Body of pancreas (tissue), 4 donors: ENCODE measurements around the gene ZNF839. TPM values are rescaled to one million over a fixed set of nuclear protein-coding genes. Genes with fewer than 3 reads are reported as not detected.
"Not testable (repeated sequence)": the region's sequence is repeated elsewhere in the genome, so short reads cannot be mapped to it uniquely, and the experiment has no call there.

Experiments
- ATAC-seq: fragments of 150-250 bp; one replicate; pipeline ENCODE4 v1.9.1; 2016
- DNase-seq, 4 donors: peaks; one replicate each; pipeline ENCODE4 v3.0.0-alpha.2; 2019
- H3K27ac ChIP-seq, 4 donors: fragments of 200-600 bp; sonication (generic); 1 replicate in 3 of 4; 2 replicates in 1 of 4; pipeline versions ENCODE4 v1.5.1 to v1.6.1; 2016 to 2019; ENCODE audit warnings: mild to moderate bottlenecking in 1 of 4, mixed read lengths in 1 of 4, moderate library complexity in 1 of 4
- H3K27me3 ChIP-seq, 2 donors: fragments of 200-600 bp; sonication (generic); one replicate each; pipeline ENCODE4 v1.6.0; 2016; ENCODE audit warnings: mild to moderate bottlenecking in 1 of 2
- H3K36me3 ChIP-seq, 2 donors: fragments of 200-600 bp; sonication (generic); replicated peaks in 1 of 2; 2 replicates each; pipeline ENCODE4 v1.5.1; 2016; ENCODE audit warnings: low read depth in 2 of 2; ENCODE audit not compliant: insufficient read depth in 1 of 2
- H3K4me1 ChIP-seq: fragments of 200-600 bp; sonication (generic); one replicate; pipeline ENCODE4 v1.6.0; 2016
- H3K4me3 ChIP-seq, 2 donors: fragments of 200-600 bp; sonication (generic); 1 replicate in 1 of 2; 2 replicates in 1 of 2; pipeline ENCODE4 v1.5.1; 2016 to 2019
- H3K9me3 ChIP-seq, 3 donors: fragments of 200-600 bp; sonication (generic); 1 replicate in 2 of 3; 2 replicates in 1 of 3; pipeline ENCODE4 v1.5.1; 2016
- POLR2A ChIP-seq, 3 donors: fragments of 450-650 bp; IDR thresholded peaks; one replicate each; pipeline ENCODE4 v1.6.1; 2016; ENCODE audit warnings: antibody characterized with exemption in 3 of 3, mild to moderate bottlenecking in 2 of 3
- WGBS, 2 donors: methylation state at CpG; one replicate each; pipeline ENCODE4 v1.1.5; 2017; 5-methylcytosine and 5-hydroxymethylcytosine counted together
- intact Hi-C: fragments of 100-400 bp; cut with DNase I; formaldehyde crosslinking; loops from one replicate; pipeline ENCODE4 v1.15.1; 2023
- total RNA-seq, 2 donors: library from RNA; depleted of rRNA; stranded (reverse); fragments of >200 nt; gene quantifications; one replicate each; pipeline ENCODE4 v1.1.0, GENCODE V29; 2016
- TF ChIP-seq, protein P1 (sequence below), 7 experiments: fragments of 450-650 bp in 4 of 7; fragments of 200-600 bp in 3 of 7; sonication (generic) in 3 of 7; IDR thresholded peaks; one replicate each; pipeline ENCODE4 v1.5.1; 2016 to 2019; ENCODE audit warnings: antibody characterized with exemption in 7 of 7

ZNF839 gene
- total RNA-seq, 2 donors from 2014 or later: 8.0 to 22.1 TPM

DNA sequence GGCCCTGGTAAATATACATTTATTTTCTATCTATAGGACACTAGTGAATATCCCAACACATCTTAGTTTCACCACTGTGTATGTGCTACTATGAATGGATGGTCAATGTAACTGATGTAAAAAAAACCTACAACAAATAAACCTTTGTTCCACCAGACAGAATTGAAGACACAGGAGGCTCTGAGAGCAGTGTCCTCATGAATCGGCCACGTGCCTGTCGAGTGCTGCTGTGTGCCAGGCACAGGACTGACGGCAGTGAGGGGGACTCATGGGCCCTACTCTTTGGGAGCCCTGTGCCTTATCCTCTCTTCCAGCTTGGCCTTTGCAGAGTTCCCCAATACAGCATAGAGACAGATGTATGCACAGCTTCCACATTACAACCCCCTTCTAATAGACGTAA, 24.9 kb downstream of the ZNF839 start:
- no peak for DNase-seq

DNA sequence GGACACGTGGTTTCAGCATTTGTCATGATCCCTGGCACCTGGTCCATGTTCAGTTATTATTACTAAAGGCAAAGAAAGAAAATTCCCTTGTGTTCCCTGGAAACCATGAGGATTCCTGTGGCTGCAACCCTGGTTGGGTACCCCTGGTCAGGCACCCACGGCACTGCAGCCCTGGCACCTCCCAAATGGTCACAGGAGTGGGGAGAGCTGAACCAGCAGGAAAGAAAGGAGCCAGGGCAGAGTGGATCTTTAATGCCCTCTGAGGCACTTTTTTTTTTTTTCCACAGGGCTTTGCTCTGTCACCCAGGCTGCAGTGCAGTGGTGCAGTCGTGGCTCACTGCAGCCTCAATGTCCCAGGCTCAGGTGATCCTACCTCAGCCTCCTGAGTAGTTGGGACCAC, 25.7 kb downstream of the ZNF839 start:
- WGBS, 2 donors: 76 to 81% methylated on average over 3 of the region's 3 CpGs
- no peak for TF ChIP-seq POLR2A (IDR thresholded peaks at IDR 0.05)
- TF ChIP-seq, protein P1, sequence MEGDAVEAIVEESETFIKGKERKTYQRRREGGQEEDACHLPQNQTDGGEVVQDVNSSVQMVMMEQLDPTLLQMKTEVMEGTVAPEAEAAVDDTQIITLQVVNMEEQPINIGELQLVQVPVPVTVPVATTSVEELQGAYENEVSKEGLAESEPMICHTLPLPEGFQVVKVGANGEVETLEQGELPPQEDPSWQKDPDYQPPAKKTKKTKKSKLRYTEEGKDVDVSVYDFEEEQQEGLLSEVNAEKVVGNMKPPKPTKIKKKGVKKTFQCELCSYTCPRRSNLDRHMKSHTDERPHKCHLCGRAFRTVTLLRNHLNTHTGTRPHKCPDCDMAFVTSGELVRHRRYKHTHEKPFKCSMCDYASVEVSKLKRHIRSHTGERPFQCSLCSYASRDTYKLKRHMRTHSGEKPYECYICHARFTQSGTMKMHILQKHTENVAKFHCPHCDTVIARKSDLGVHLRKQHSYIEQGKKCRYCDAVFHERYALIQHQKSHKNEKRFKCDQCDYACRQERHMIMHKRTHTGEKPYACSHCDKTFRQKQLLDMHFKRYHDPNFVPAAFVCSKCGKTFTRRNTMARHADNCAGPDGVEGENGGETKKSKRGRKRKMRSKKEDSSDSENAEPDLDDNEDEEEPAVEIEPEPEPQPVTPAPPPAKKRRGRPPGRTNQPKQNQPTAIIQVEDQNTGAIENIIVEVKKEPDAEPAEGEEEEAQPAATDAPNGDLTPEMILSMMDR (IDR thresholded peaks at IDR 0.05): no peak
- H3K9me3 ChIP-seq: no peaks in the 10 kb centered on the region
- no peaks in the 10 kb centered on the region for H3K27me3 ChIP-seq
- no peak for ATAC-seq
- intact Hi-C loops: no loop called here
- DNase-seq: no peak
- H3K4me1 ChIP-seq: no peaks in the 10 kb centered on the region
- peaks cover 3 to 40% of the 10 kb centered on the region in 2 donors for H3K36me3 ChIP-seq
- no peak overlapping the region for H3K27ac ChIP-seq
- no peak overlapping the region for H3K4me3 ChIP-seq

More for the DNA sequence above, 24.9 kb downstream of the ZNF839 start:
- TF ChIP-seq, protein P1 (IDR thresholded peaks at IDR 0.05): no peak
- TF ChIP-seq POLR2A (IDR thresholded peaks at IDR 0.05): no peak
- Histone ChIP-seq H3K36me3 (peaks cover 3 to 40% of the 10 kb centered on the region in 2 donors), H3K4me3 (no peak overlapping the region), H3K27ac (no peak overlapping the region), H3K4me1 (no peaks in the 10 kb centered on the region), H3K27me3 (no peaks in the 10 kb centered on the region), H3K9me3 (no peaks in the 10 kb centered on the region)
- intact Hi-C loops: no loop called here
- no peak for ATAC-seq
- WGBS, 2 donors: 75 to 82% methylated on average over 5 of the region's 5 CpGs

DNA sequence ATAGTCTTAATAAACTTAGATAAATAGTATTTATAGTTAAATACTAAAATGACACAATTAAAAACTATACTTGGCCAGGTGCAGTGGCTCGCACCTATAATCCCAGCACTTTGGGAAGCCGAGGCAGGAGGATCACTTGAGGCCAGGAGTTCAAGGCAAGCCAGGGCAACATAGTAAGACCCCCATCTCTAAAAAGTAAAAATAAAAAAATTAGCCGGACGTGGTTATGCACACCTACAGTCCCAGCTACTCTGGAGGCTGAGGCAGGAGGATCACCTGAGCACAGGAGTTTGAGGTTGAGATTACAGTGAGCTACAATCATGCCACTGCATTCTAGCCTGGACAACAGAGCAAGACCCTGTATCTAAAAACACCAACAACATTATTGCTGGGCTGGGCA, 27.1 kb downstream of the ZNF839 start:
- H3K4me3 ChIP-seq: no peak overlapping the region
- H3K4me1 ChIP-seq: no peaks in the 10 kb centered on the region
- DNase-seq (no peak), ATAC-seq (no peak)
- intact Hi-C loops: no loop called here
- H3K36me3 ChIP-seq: peaks cover 3 to 39% of the 10 kb centered on the region in 2 donors
- H3K27ac ChIP-seq: no peak overlapping the region
- H3K9me3 ChIP-seq: no peaks in the 10 kb centered on the region
- 95 to 100% methylated on average over 4 of the region's 4 CpGs for WGBS, 2 donors
- TF ChIP-seq, protein P1 (IDR thresholded peaks at IDR 0.05): no peak
- no peak for TF ChIP-seq POLR2A (IDR thresholded peaks at IDR 0.05)
- H3K27me3 ChIP-seq: no peaks in the 10 kb centered on the region

DNA sequence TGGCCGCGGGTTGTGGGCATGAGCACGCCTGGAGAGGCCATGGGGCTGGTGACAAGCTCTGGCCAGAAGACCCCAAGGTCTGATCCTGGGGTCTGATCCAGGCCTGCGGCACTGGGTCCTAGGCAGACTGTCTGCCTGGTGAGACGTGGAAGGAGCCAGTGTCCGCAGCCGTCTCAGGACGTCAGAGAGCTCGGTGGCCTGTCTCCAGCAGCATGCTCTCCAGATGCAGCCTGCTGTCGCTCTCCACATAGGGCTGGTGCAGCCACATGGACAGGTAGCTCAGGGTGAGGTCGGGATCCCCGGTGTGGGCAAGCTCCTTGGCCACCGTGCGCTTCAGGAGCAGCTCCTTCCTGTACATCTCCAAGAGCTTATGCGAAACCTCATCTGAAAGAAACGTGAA, 28.8 kb downstream of the ZNF839 start:
- Histone ChIP-seq H3K4me1 (peaks cover 6% of the 10 kb centered on the region), H3K27me3 (no peaks in the 10 kb centered on the region), H3K27ac (no peak overlapping the region), H3K9me3 (no peaks in the 10 kb centered on the region), H3K4me3 (no peak overlapping the region), H3K36me3 (peaks cover 3 to 37% of the 10 kb centered on the region in 2 donors)
- intact Hi-C loops: no loop called here
- 83 to 100% methylated on average over 3 to 16 of the region's 16 CpGs for WGBS, 2 donors
- ATAC-seq (no peak), DNase-seq (no peak)
- no peak for TF ChIP-seq POLR2A (IDR thresholded peaks at IDR 0.05)
- TF ChIP-seq, protein P1 (IDR thresholded peaks at IDR 0.05): no peak

DNA sequence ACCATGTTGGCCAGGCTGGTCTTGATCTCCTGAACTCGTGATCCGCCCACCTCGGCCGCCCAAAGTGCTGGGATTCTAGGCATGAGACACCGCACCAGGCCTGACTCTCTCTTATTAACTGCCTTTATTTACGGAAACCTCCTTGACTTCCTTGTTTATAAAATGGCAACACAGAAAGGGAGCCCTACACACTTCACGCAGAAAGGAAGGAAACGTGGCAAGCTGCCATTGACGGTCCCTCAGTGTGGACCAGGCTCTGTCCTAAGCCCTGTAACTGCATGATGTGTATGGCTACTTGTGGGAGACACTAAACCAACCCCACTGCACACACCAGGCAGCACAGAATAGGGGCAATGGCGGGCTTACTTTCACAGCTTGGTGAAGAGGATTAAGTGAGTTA, 31.5 kb downstream of the ZNF839 start:
- intact Hi-C loops: no loop called here
- H3K27me3 ChIP-seq: no peaks in the 10 kb centered on the region
- ATAC-seq: no peak
- no peaks in the 10 kb centered on the region for H3K9me3 ChIP-seq
- peak overlapping the region in 1 of 4 donors; percentile 15 for H3K27ac ChIP-seq
- no peak overlapping the region for H3K4me3 ChIP-seq
- DNase-seq: peak in 1 of 4 donors; percentile 11
- WGBS, 2 donors: 85 to 86% methylated on average over 10 of the region's 10 CpGs
- peaks cover 11 to 34% of the 10 kb centered on the region in 2 donors for H3K36me3 ChIP-seq
- H3K4me1 ChIP-seq: peaks cover 9% of the 10 kb centered on the region
- no peak for TF ChIP-seq POLR2A (IDR thresholded peaks at IDR 0.05)
- TF ChIP-seq, protein P1 (IDR thresholded peaks at IDR 0.05): no peak

DNA sequence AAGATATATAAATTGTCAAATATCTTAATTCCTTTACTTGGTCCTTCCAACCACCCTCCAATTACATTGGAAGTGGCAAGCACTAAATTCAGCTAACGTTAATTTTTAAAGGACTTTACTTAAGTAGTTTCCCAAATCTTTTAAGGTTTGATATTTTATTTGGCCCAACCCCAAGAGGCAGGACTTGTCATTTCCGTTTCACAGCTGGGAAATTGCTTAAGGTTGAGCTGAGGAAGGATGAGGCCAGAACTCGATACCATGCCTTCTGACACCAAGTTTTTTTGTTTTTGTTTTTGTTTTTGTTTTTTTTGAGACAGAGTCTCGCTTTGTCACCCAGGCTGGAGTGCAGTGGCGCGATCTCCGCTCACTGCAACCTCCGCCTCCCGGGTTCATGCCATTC, 32.0 kb downstream of the ZNF839 start:
- peaks cover 11 to 33% of the 10 kb centered on the region in 2 donors for H3K36me3 ChIP-seq
- H3K4me3 ChIP-seq, intact Hi-C loops, H3K27me3 ChIP-seq, H3K4me1 ChIP-seq, ATAC-seq, H3K9me3 ChIP-seq, DNase-seq: not testable (repeated sequence)
- H3K27ac ChIP-seq: peak overlapping the region in 1 of 4 donors; percentile 15
- WGBS, 2 donors: 72 to 85% methylated on average over 9 of the region's 9 CpGs
